Thyroid gland (tissue), 4 donors: ENCODE results near the gene CAAP1.

Experiments
- POLR2A ChIP-seq, 2 donors: fragments of 450-650 bp; IDR thresholded peaks; one replicate each; pipeline ENCODE4 v1.6.1; 2017; ENCODE audit warnings: antibody characterized with exemption in 2 of 2, mild to moderate bottlenecking in 2 of 2, moderate library complexity in 1 of 2
- TF ChIP-seq, protein P1 (sequence below), 6 experiments: fragments of 200-600 bp in 3 of 6; fragments of 450-650 bp in 3 of 6; sonication (generic) in 3 of 6; IDR thresholded peaks; one replicate each; pipeline ENCODE4 v1.5.1; 2016 to 2019; ENCODE audit warnings: antibody characterized with exemption in 6 of 6, mild to moderate bottlenecking in 2 of 6, inconsistent platforms in 1 of 6, moderate library complexity in 1 of 6

GRCh38 chr9:26888271-26888670, 4.3 kb downstream of the CAAP1 start:
- TF ChIP-seq, protein P1, sequence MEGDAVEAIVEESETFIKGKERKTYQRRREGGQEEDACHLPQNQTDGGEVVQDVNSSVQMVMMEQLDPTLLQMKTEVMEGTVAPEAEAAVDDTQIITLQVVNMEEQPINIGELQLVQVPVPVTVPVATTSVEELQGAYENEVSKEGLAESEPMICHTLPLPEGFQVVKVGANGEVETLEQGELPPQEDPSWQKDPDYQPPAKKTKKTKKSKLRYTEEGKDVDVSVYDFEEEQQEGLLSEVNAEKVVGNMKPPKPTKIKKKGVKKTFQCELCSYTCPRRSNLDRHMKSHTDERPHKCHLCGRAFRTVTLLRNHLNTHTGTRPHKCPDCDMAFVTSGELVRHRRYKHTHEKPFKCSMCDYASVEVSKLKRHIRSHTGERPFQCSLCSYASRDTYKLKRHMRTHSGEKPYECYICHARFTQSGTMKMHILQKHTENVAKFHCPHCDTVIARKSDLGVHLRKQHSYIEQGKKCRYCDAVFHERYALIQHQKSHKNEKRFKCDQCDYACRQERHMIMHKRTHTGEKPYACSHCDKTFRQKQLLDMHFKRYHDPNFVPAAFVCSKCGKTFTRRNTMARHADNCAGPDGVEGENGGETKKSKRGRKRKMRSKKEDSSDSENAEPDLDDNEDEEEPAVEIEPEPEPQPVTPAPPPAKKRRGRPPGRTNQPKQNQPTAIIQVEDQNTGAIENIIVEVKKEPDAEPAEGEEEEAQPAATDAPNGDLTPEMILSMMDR (IDR thresholded peaks at IDR 0.05), result no peak
- no peak for TF ChIP-seq POLR2A (IDR thresholded peaks at IDR 0.05)
